GM19452 (cell line): Measurements from ENCODE around the gene OPTC.

Experiments used
- ATAC-seq: cut with Tn5 transposase; IDR thresholded peaks from one replicate; pipeline ENCODE4 v1.9.1; 2021; ENCODE audit not compliant: unreplicated experiment

OPTC gene

DNA sequence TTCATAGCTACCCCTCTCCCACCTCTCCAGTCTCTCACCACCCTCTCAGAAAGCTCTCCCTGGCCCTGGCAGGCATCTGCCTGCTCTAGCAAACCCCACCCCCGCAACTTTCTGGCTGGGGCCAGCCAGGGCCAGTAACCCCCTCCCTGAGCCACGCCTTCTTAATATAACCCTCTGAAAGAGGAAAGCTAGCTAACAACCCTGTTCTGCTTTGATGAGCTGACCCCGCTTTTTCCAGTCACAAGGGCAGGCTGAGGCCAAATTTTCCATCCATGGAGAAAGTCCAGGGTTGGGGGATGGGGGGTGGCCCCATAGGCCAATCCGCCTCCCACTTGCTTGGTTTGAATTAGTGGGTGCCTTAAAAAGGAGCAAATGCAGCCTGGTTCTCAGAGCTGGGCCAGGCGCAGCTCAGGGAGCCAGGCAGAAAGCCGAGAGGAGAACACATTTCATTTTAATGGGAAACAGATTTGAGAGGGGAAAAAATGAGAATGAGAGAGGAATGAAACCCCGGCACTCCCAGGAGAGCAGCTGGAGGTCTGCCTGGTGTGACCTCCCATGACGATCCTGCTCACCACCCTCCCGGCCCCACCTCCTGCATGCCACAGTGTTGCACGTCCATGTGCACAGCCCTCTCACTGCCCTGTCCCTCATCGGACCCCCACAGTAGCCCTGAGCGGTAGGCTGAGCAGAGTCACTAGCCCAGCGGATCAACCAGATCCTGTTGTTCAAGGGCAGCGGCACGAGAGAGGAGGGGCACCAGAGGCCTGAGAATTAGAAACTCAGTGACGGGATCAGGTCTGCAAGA, 62.3 kb downstream of the OPTC start:
- ATAC-seq: no peak

DNA sequence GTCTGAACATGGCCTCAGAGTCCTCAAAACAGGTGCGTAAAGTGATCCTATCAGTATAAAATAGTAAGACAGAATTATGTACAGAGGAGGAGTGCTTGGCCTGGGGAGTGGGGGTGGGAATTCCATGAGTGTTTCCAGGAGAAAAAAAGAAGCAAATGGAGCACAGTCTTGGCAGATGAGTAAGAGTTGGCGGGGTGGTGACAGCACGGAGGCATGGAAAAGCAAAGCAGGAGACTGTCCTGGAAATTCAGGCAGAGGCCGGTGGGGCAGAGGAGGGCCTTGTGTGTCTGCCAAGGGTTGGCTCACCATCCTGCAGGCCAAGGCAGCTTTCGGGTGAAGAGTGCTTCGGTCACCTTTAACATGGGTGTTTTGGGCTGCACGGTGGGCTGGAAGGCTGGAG, 63.4 kb downstream of the OPTC start:
- no peak for ATAC-seq

DNA sequence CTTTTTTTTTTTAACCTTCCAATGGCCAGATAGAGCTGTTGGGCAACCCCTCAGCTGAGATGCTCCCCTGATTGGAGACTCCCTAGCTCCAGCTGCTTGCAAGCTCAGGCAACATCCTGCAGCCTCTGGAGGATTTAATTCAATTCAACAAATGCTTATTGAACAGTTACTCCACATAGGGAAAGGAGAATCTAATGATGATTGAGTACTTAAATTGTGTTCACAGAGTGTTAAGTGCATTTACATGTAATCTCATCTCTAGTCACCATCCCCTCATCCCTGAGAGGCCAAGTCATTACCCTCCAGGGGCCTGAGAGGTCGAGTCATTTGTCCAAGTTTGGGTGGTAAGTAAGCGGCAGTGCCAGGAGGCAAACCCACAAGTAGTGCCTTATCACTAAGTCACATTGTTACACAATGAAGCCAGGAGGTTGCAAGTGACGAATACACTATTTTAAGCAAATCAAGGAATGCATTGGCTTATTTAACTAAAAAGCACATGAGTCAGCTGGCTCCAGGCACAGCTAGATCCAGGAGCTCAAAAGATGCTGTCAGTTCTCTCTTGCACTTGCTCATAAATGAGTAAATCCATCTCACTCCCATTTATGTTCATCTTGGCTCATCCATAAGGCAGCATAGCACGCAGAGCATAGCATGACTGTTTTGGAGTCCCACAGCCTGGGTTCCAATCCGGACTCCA, 64.3 kb downstream of the OPTC start:
- ATAC-seq: no peak
